IPS DF 4.7 (cell line): ENCODE results near the gene SLCO2A1.

ENCODE experiments used
- DNase-seq: peaks from one replicate; pipeline ENCODE4 v3.0.0-alpha.2; 2013; ENCODE audit warnings: low spot score; ENCODE audit errors: extremely low read depth

The SLCO2A1 gene

GRCh38 chr3:133886031-133886722 lies 143.5 kb downstream of the SLCO2A1 start:
- no peak for DNase-seq

GRCh38 chr3:133884887-133885711 lies 144.6 kb downstream of the SLCO2A1 start:
- no peak for DNase-seq

- no peak for DNase-seq
Measured at GRCh38 chr3:133884054-133884886, 145.5 kb downstream of the SLCO2A1 start.

GRCh38 chr3:133883641-133884040 lies 146.1 kb downstream of the SLCO2A1 start:
- DNase-seq = no peak

DNA sequence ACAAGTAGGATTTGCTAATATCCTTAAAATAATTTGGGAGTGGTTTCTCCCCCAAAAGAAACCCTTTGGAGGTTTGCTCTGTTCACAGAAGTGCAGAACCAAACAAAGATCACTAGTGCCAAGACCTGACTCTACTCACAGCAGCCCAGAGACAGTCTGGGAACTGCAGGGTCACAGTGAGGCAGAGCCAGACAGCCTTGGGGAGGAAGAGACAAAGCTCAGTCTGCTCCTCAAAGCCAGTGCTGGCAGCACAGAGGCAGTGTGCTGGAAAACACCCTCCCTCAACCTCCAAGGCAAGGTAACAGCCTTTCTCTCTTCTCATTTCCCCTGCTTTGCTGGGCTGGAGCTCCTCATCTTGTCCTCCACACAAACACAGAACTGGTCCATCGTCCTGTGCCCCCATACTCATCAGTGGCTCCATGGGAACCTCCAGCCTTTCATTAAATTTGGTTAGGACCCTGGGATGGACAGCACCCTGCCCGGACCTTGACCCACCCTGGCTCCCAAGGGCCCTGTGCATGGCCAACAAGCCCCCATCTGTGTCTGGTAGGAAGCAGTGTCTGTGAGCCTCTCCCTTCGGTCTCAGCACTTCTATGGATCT lies 146.6 kb downstream of the SLCO2A1 start:
- DNase-seq = no peak

DNA sequence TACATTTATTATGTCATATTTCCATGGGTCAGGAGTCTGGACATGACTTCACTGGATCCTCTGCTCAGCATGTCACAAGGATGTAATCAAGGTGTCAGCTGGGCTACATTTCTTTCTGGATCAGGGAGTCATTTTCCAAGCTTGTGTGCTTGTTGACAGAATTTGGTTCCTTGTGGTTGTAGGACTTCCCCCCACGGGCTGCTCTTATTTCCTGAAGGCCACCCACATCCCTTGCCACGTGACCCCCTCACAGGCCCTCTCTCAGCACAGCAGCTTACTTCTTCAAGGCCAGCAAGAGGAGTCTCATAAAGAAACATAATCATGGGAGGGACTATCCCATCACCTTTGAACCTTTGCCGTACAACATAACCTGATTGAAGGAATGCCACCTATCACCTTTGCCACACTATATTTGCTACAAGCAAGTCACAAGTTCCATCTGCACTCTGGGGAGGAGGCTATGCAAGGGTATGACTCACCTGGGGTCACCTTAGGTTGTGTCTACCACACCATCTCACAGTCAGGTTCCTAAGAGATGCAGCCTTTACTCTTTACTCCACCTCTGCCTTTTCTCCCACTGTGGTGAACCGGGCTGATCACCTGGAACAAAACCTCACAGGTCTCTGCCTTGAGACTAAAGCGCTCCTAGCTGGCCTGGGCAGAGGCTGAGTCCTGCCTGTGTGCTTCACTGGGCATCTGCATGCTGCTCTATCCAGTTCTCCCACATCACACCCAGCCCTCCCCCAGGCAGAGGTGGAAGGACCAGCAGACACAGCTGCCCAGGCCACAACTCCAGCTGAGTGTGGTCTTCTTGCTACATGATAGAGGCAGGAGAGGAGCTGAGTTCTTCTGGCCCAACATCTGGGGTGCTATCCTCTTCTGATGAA lies 147.5 kb downstream of the SLCO2A1 start:
- DNase-seq = no peak

DNA sequence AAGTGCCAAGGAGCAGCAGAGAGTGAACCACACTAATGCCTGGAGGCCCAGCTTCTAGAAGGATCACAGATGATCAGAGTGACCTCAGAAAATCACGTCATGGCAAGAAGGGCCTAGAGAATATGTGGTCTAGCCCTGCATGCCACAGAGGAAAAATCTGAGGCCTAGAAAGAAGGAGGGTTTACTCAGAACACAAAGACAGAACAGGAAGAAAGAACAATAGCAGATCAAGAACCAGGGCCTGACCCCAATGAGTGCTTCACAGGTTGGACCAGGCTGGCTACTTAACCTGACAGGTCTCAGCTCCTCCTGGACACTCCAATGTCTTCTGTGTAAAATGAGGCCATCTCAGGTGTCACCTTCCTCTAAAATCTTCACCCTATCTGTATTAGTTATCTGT lies 148.2 kb downstream of the SLCO2A1 start:
- no peak for DNase-seq

DNA sequence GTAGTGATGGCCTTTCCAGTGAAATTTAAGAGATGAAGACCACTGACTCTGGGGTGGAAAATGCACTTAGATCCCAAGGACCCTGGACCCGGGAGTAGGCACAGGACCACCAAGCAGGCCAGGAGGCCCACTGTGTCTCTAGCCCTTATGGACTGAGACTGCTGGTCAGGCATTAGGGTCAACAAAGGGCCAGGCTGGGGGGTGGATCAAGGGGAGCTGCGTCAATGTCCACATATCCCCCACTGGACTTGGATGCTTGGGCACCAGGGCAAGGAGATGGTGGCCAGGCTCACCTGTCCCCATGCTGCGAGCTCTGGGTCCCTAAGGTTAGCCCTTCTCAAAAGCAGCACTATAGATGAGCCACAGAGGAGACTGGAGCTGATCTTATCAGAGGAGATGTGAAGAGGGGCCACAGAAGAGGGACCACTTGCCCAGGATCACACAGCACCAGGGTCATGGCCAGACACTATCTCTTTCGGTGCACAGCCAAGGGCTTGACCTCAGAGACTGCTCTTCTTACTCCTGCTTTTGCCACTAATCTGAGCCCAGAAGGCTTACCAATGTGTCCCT lies 148.8 kb downstream of the SLCO2A1 start:
- DNase-seq = no peak

- DNase-seq = no peak
Measured at GRCh38 chr3:133880287-133880686, 149.4 kb downstream of the SLCO2A1 start.

- no peak for DNase-seq
Measured at GRCh38 chr3:133878518-133878917, 151.2 kb downstream of the SLCO2A1 start.
